ENCODE measurements around the gene TMEM150A. TPM values are rescaled to one million over a fixed set of nuclear protein-coding genes. Genes with fewer than 3 reads are reported as not detected.
"Not testable (repeated sequence)": the region's sequence is repeated elsewhere in the genome, so short reads cannot be mapped to it uniquely, and the experiment has no call there.

The TMEM150A gene
- total and polyA plus RNA-seq, 12 donors: 7.6 to 21.1 (median 10.1) TPM

GRCh38 chr2:85621338-85621737, 18.8 kb upstream of the TMEM150A start:
- no peak for DNase-seq
- H3K4me3 ChIP-seq: no peak overlapping the region
- no peak for TF ChIP-seq CTCF (IDR thresholded peaks at IDR 0.05)
- peaks cover 4 to 88% (median 39%) of the 10 kb centered on the region in 9 donors for H3K36me3 ChIP-seq
- H3K9me3 ChIP-seq: no peaks in the 10 kb centered on the region
- intact Hi-C loops (cut with DNase I): loop anchor here in 1 of 10 donors (10.0 kb wide), 1 partner anchor 463 kb away; no protein-coding TSS in a partner anchor
- no peak overlapping the region for H3K27ac ChIP-seq
- H3K4me1 ChIP-seq: peaks cover 5 to 40% (median 23%) of the 10 kb centered on the region in 9 donors
- no peak for ATAC-seq
- 88 to 95% methylated on average over 1 of the region's 1 CpG for WGBS, 2 donors
- no peaks in the 10 kb centered on the region for H3K27me3 ChIP-seq

GRCh38 chr2:85619617-85620016, 17.1 kb upstream of the TMEM150A start:
- Histone ChIP-seq H3K36me3 (peaks cover 0 to 71% (median 28%) of the 10 kb centered on the region in 9 donors), H3K4me3 (no peak overlapping the region), H3K9me3 (no peaks in the 10 kb centered on the region), H3K4me1 (peaks cover 10 to 45% (median 29%) of the 10 kb centered on the region in 9 donors), H3K27me3 (no peaks in the 10 kb centered on the region), H3K27ac (no peak overlapping the region)
- DNase-seq: no peak
- TF ChIP-seq CTCF (IDR thresholded peaks at IDR 0.05): no peak
- intact Hi-C loops (cut with DNase I): loop anchor here in 2 of 10 donors (10.0 kb wide), 2 partner anchors 55 to 465 kb away; partner anchors contain the start of gene GGCX (in 1 of the 2)
- 90% methylated on average over 6 of the region's 6 CpGs for WGBS, 2 donors
- ATAC-seq: no peak

- intact Hi-C loops (cut with DNase I): loop anchor here in 2 of 10 donors (2.0 to 10.0 kb wide), 2 partner anchors 53 to 57 kb away; partner anchors contain the start of gene GGCX (in 2 of the 2)
- not testable (repeated sequence) for ATAC-seq, H3K27me3 ChIP-seq, H3K9me3 ChIP-seq, H3K27ac ChIP-seq, DNase-seq
- H3K36me3 ChIP-seq: peaks cover 0 to 52% (median 19%) of the 10 kb centered on the region in 9 donors
- peaks cover 10 to 37% (median 22%) of the 10 kb centered on the region in 9 donors for H3K4me1 ChIP-seq
- 76 to 80% methylated on average over 5 of the region's 5 CpGs for WGBS, 2 donors
- H3K4me3 ChIP-seq: peak overlapping the region in 4 of 10 donors; percentile 72 to 100 (median 94)
Observed at GRCh38 chr2:85617723-85618122, 15.2 kb upstream of the TMEM150A start.

GRCh38 chr2:85615413-85615728, 12.9 kb upstream of the TMEM150A start:
- WGBS, 2 donors: 85 to 90% methylated on average over 17 of the region's 17 CpGs
- H3K27ac ChIP-seq: peak overlapping the region in 9 of 10 donors; percentile 82 to 95 (median 89)
- H3K4me1 ChIP-seq: peaks cover 10 to 51% (median 36%) of the 10 kb centered on the region in 9 donors
- peak overlapping the region in 8 of 10 donors; percentile 72 to 100 (median 89) for H3K4me3 ChIP-seq
- ATAC-seq (no peak), DNase-seq (no peak)
- H3K36me3 ChIP-seq: peaks cover 0 to 30% (median 1%) of the 10 kb centered on the region in 9 donors
- H3K9me3 ChIP-seq: no peaks in the 10 kb centered on the region
- no peaks in the 10 kb centered on the region for H3K27me3 ChIP-seq
- TF ChIP-seq CTCF (IDR thresholded peaks at IDR 0.05): no peak
- intact Hi-C loops (cut with DNase I): loop anchor here in 1 of 10 donors (10.0 kb wide), 1 partner anchor 51 kb away; the partner anchor contains the start of gene GGCX

- H3K4me3 ChIP-seq, H3K9me3 ChIP-seq, DNase-seq, H3K27me3 ChIP-seq, H3K27ac ChIP-seq, ATAC-seq: not testable (repeated sequence)
- WGBS, 2 donors: 96 to 98% methylated on average over 7 of the region's 7 CpGs
- intact Hi-C loops (cut with DNase I): loop anchor here in 2 of 10 donors (5.0 to 10.0 kb wide), 2 partner anchors 50 to 52 kb away; partner anchors contain the start of gene GGCX (in 2 of the 2)
- H3K36me3 ChIP-seq: peaks cover 0 to 28% (median 0%) of the 10 kb centered on the region in 9 donors
- H3K4me1 ChIP-seq: peaks cover 10 to 56% (median 40%) of the 10 kb centered on the region in 9 donors
Observed at GRCh38 chr2:85614757-85615156, 12.3 kb upstream of the TMEM150A start.

All from heart right ventricle (tissue), 16 donors.